ENCODE measurements around the gene ADGRG6.

DNA sequence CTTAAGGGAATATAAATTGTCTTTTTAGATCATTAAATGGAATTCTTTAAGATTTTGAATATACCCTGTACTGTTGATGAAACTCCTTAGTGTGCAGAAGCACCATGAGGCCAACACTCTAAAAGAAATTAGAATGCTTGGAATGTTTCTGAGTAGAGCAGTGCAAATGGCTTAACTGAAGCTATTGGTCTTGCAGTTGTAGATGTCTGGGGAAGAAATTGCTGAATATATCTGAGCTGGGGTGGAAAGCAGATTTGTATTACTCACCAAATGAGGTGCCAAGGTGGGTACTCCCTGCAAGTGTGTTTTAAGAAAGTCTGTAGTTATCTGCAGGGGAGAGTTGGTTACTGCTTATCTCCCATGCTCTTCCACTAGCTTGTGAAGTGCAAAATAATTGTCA, 119.0 kb downstream of the ADGRG6 start:
- TF ChIP-seq, protein P1, sequence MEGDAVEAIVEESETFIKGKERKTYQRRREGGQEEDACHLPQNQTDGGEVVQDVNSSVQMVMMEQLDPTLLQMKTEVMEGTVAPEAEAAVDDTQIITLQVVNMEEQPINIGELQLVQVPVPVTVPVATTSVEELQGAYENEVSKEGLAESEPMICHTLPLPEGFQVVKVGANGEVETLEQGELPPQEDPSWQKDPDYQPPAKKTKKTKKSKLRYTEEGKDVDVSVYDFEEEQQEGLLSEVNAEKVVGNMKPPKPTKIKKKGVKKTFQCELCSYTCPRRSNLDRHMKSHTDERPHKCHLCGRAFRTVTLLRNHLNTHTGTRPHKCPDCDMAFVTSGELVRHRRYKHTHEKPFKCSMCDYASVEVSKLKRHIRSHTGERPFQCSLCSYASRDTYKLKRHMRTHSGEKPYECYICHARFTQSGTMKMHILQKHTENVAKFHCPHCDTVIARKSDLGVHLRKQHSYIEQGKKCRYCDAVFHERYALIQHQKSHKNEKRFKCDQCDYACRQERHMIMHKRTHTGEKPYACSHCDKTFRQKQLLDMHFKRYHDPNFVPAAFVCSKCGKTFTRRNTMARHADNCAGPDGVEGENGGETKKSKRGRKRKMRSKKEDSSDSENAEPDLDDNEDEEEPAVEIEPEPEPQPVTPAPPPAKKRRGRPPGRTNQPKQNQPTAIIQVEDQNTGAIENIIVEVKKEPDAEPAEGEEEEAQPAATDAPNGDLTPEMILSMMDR (IDR thresholded peaks at IDR 0.05; ENCODE audit: low read depth, low read length, missing input control), result no peak
- no peak for TF ChIP-seq SP1 (IDR thresholded peaks at IDR 0.05)

Measured in liver (tissue), 3 donors.